ENCODE results near the gene ARHGAP27. TPM values are rescaled to one million over a fixed set of nuclear protein-coding genes. Genes with fewer than 3 reads are reported as not detected.
A peak's percentile ranks its signal among the peaks of the same experiment; 100 is the strongest.

The ARHGAP27 gene
- total and polyA plus RNA-seq, 2 of the 13 experiments (the other 11 are each of a cell fraction or from before 2014, with no cell fraction given): 15.5 to 18.9 TPM

GRCh38 chr17:45371414-45372324 is 61.0 kb downstream of the ARHGAP27 start (continued):
- TF ChIP-seq HNF1B (CRISPR knock-in tag; IDR thresholded peaks at IDR 0.05) (peak; percentile 70; the same call in 1 of the 2 replicates), GTF3A (CRISPR knock-in tag; conservative IDR thresholded peaks at IDR 0.05) (no peak), JUND (CRISPR knock-in tag; IDR thresholded peaks at IDR 0.05) (peak; percentile 100), HBP1 (CRISPR knock-in tag; IDR thresholded peaks at IDR 0.05; ENCODE audit: low read depth) (no peak), KLF13 (CRISPR knock-in tag; IDR thresholded peaks at IDR 0.05) (no peak), ZNF225 (CRISPR knock-in tag; IDR thresholded peaks at IDR 0.05) (peak; percentile 86), MLXIP (CRISPR knock-in tag; IDR thresholded peaks at IDR 0.05; ENCODE audit: borderline replicate concordance) (no peak), U2AF2 (IDR thresholded peaks at IDR 0.05; ENCODE audit: low read depth, low read length) (no peak), ZNF605 (CRISPR knock-in tag; IDR thresholded peaks at IDR 0.05) (peak; percentile 87), ZNF788 (CRISPR knock-in tag; IDR thresholded peaks at IDR 0.05; ENCODE audit: borderline replicate concordance) (peak; percentile 69; the same call in 1 of the 2 replicates), HMGXB3 (CRISPR knock-in tag; IDR thresholded peaks at IDR 0.05; ENCODE audit: borderline replicate concordance) (no peak), ZBTB46 (CRISPR knock-in tag; IDR thresholded peaks at IDR 0.05; ENCODE audit: borderline replicate concordance) (0 out of 2 replicates have a peak, but pooled peaks have one; percentile 3), PPARG (CRISPR knock-in tag; conservative IDR thresholded peaks at IDR 0.05) (peak; percentile 61; the same call in 1 of the 2 replicates), ZNF629 (CRISPR knock-in tag; conservative IDR thresholded peaks at IDR 0.05) (no peak), RELA (CRISPR knock-in tag; IDR thresholded peaks at IDR 0.05) (0 out of 2 replicates have a peak, but pooled peaks have one; percentile 41)

All from HepG2 (cell line).